Measurements from ENCODE around the gene IFITM5. TPM values are rescaled to one million over a fixed set of nuclear protein-coding genes. Genes with fewer than 3 reads are reported as not detected.
"Not testable (repeated sequence)": the region's sequence is repeated elsewhere in the genome, so short reads cannot be mapped to it uniquely, and the experiment has no call there.

Gene IFITM5
- total and polyA plus RNA-seq, 9 of the 15 experiments (the other 6 are each of a cell fraction or from before 2014, with no cell fraction given): 0.19 TPM; not detected in 8

- TF ChIP-seq CEBPB (tag; IDR thresholded peaks at IDR 0.05) (peak; percentile 62), TEAD4 (IDR thresholded peaks at IDR 0.05; ENCODE audit: low read length) (peak; percentile 12; the same call in 1 of the 2 replicates), REST (IDR thresholded peaks at IDR 0.05; ENCODE audit: borderline replicate concordance) (peak; percentile 49), SUPT5H (IDR thresholded peaks at IDR 0.05) (0 out of 2 replicates have a peak, but pooled peaks have one; percentile 38), RBBP5 (IDR thresholded peaks at IDR 0.05; ENCODE audit: borderline replicate concordance, insufficient read depth, low read length, poor library complexity, severe bottlenecking) (peak; percentile 27), HMBOX1 (IDR thresholded peaks at IDR 0.05) (peak; percentile 66), PHF8 (IDR thresholded peaks at IDR 0.05; ENCODE audit: borderline replicate concordance, low read length) (peak; percentile 21; the same call in 1 of the 2 replicates)
- not testable (repeated sequence) for TF ChIP-seq TEAD4 (CRISPR knock-in tag; IDR thresholded peaks at IDR 0.05; ENCODE audit: borderline replicate concordance); REST (CRISPR knock-in tag; IDR thresholded peaks at IDR 0.05; ENCODE audit: low read depth)
These were observed 8.7 kb upstream of the IFITM5 start, which contains the start of gene IFITM2 (continued) for GRCh38 chr11:307766-308708.

Measured in K562 (cell line).